Measurements from ENCODE around the gene MAP3K4.

MAP3K4 gene

GRCh38 chr6:160987265-160987664 is 4.3 kb upstream of the MAP3K4 start:
- ATAC-seq (ENCODE audit: insufficient read depth, low read depth), result no peak
- H3K79me2 ChIP-seq (ENCODE audit: insufficient read depth, low read length), result peaks cover 6% of the 10 kb centered on the region
- H3K27ac ChIP-seq (ENCODE audit: low read length), result no peak overlapping the region
- DNase-seq, result no peak
- peaks cover 4% of the 10 kb centered on the region; the same call in 1 of the 2 replicates for H3K36me3 ChIP-seq (ENCODE audit: insufficient read depth, low read length)
- H3K9ac ChIP-seq (ENCODE audit: low read depth, low read length), result no peak overlapping the region
- peaks cover 18% of the 10 kb centered on the region for H3K9me3 ChIP-seq (ENCODE audit: insufficient read depth, low read length, severe bottlenecking)
- H2AFZ ChIP-seq (ENCODE audit: low read depth, low read length), result no peak overlapping the region
- peaks cover 8% of the 10 kb centered on the region for H3K4me1 ChIP-seq (ENCODE audit: insufficient read depth, low read length)
- no peak overlapping the region for H3K4me2 ChIP-seq (ENCODE audit: insufficient read depth, low read length)
- no peak overlapping the region for H3K4me3 ChIP-seq (ENCODE audit: low read depth in 1 of 2, low read length in 2 of 2)
- TF ChIP-seq EZH2 (IDR thresholded peaks at IDR 0.05; ENCODE audit: borderline replicate concordance, low read depth, low read length, severe bottlenecking), result no peak
- TF ChIP-seq CTCF (IDR thresholded peaks at IDR 0.05; ENCODE audit: borderline replicate concordance, extremely low read depth, low read length, poor library complexity, severe bottlenecking), result no peak
- peaks cover 25% of the 10 kb centered on the region for H3K27me3 ChIP-seq (ENCODE audit: insufficient read depth, low read length, poor library complexity)
- no peaks in the 10 kb centered on the region for H4K20me1 ChIP-seq (ENCODE audit: insufficient read depth, low read length)

GRCh38 chr6:160990847-160991405 is 643 bp upstream of the MAP3K4 start:
- Histone ChIP-seq H2AFZ (ENCODE audit: low read depth, low read length) (peak overlapping the region; percentile 98), H3K27me3 (ENCODE audit: insufficient read depth, low read length, poor library complexity) (peaks cover 25% of the 10 kb centered on the region), H3K4me3 (ENCODE audit: low read depth in 1 of 2, low read length in 2 of 2) (peak overlapping the region; percentile 99 to 100; a peak in 3 of 4 replicates), H3K9ac (ENCODE audit: low read depth, low read length) (peak overlapping the region; percentile 95), H4K20me1 (ENCODE audit: insufficient read depth, low read length) (peaks cover 18% of the 10 kb centered on the region), H3K9me3 (ENCODE audit: insufficient read depth, low read length, severe bottlenecking) (no peaks in the 10 kb centered on the region), H3K27ac (ENCODE audit: low read length) (no peak overlapping the region), H3K4me2 (ENCODE audit: insufficient read depth, low read length) (peak overlapping the region; percentile 98), H3K4me1 (ENCODE audit: insufficient read depth, low read length) (peaks cover 33% of the 10 kb centered on the region), H3K36me3 (ENCODE audit: insufficient read depth, low read length) (peaks cover 6% of the 10 kb centered on the region; the same call in 1 of the 2 replicates), H3K79me2 (ENCODE audit: insufficient read depth, low read length) (peaks cover 42% of the 10 kb centered on the region)
- ATAC-seq (ENCODE audit: insufficient read depth, low read depth), result no peak
- DNase-seq, result no peak
- no peak for TF ChIP-seq EZH2 (IDR thresholded peaks at IDR 0.05; ENCODE audit: borderline replicate concordance, low read depth, low read length, severe bottlenecking)
- no peak for TF ChIP-seq CTCF (IDR thresholded peaks at IDR 0.05; ENCODE audit: borderline replicate concordance, extremely low read depth, low read length, poor library complexity, severe bottlenecking)

DNA sequence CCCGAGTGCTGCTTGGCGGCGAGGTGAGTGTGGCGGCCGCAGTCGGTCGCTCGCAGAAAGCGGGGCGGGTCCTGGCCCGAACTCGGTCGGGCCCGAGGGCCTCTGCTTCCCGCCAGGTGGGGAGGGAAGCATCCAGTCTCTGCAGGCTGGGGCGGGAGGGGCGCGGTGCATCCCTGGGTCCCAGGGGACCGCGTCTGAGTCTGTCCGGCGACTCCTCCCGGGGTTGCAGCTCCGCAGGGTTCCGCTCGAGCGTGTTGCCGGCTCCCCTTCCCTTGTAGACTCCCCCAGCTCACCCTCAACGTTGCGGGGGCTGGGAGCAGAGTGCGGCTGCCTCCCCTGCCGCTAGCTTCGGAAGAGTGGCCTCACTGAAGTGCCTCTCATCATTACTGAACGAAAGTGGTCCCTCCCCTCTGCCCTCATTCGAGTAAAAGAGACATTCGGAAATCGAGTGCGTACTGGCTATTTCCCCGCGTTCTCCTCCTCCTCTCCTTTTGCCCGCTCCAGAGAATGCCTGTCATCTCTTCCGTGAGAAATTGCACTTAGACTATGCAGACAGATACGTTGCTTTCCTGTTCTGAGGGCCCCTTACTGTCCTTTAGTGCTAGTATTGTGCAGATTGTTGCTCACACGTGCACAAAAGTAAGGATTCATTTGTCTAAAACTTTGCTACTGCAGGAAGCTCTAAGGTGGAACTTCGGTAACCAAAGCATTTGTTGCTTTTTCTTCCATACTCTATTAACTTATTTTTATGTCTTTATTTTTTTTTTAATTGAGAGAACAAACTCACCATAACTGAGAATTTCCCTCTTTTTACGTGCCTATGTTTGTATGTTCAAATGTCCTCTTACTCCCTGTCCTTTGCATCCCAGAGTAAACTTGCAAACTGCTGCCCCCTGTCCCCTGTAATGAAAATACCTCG is 751 bp downstream of the MAP3K4 start:
- ATAC-seq (ENCODE audit: insufficient read depth, low read depth), result peak; percentile 69
- no peak for TF ChIP-seq EZH2 (IDR thresholded peaks at IDR 0.05; ENCODE audit: borderline replicate concordance, low read depth, low read length, severe bottlenecking)
- TF ChIP-seq CTCF (IDR thresholded peaks at IDR 0.05; ENCODE audit: borderline replicate concordance, extremely low read depth, low read length, poor library complexity, severe bottlenecking), result peak; percentile 83
- Histone ChIP-seq H3K27me3 (ENCODE audit: insufficient read depth, low read length, poor library complexity) (peaks cover 25% of the 10 kb centered on the region), H3K9me3 (ENCODE audit: insufficient read depth, low read length, severe bottlenecking) (no peaks in the 10 kb centered on the region), H3K4me3 (ENCODE audit: low read depth in 1 of 2, low read length in 2 of 2) (peak overlapping the region; percentile 99 to 100), H4K20me1 (ENCODE audit: insufficient read depth, low read length) (peaks cover 29% of the 10 kb centered on the region), H3K4me2 (ENCODE audit: insufficient read depth, low read length) (peak overlapping the region; percentile 98), H3K9ac (ENCODE audit: low read depth, low read length) (peak overlapping the region; percentile 95), H3K4me1 (ENCODE audit: insufficient read depth, low read length) (peaks cover 33% of the 10 kb centered on the region), H3K36me3 (ENCODE audit: insufficient read depth, low read length) (peaks cover 6% of the 10 kb centered on the region; the same call in 1 of the 2 replicates), H3K27ac (ENCODE audit: low read length) (peak overlapping the region; percentile 87), H3K79me2 (ENCODE audit: insufficient read depth, low read length) (peaks cover 56% of the 10 kb centered on the region), H2AFZ (ENCODE audit: low read depth, low read length) (peak overlapping the region; percentile 98)
- DNase-seq, result peak; percentile 66

All from DND-41 (cell line).